Mesothelial cell of epicardium (in vitro differentiated cells): ENCODE measurements around the gene JAG2. TPM values are rescaled to one million over a fixed set of nuclear protein-coding genes. Genes with fewer than 3 reads are reported as not detected.

Experiments used
- DNase-seq, 2 experiments: peaks; one replicate each; pipeline ENCODE4 v3.0.0; 2021; ENCODE audit warnings: low spot score in 2 of 2; ENCODE audit not compliant: unreplicated experiment in 2 of 2
- H3K27ac Mint-ChIP-seq: 2 replicates; pipeline ENCODE4 v1.8.0; 2021; ENCODE audit warnings: mixed read lengths
- H3K27me3 Mint-ChIP-seq: 2 replicates; pipeline ENCODE4 v1.8.0; 2021; ENCODE audit warnings: low read depth, mixed read lengths
- H3K36me3 Mint-ChIP-seq: 2 replicates; pipeline ENCODE4 v1.8.0; 2021; ENCODE audit warnings: mixed read lengths
- H3K4me1 Mint-ChIP-seq: 2 replicates; pipeline ENCODE4 v1.8.0; 2021; ENCODE audit warnings: mixed read lengths
- H3K4me3 Mint-ChIP-seq: 2 replicates; pipeline ENCODE4 v1.8.0; 2021; ENCODE audit warnings: mild to moderate bottlenecking, moderate library complexity, mixed read lengths
- H3K9me3 Mint-ChIP-seq: 2 replicates; pipeline ENCODE4 v1.8.0; 2021; ENCODE audit warnings: mixed read lengths
- CTCF ChIP-seq: fragments of 200-600 bp; sonication (generic); IDR thresholded peaks from one replicate; pipeline ENCODE4 v1.5.0; 2021; ENCODE audit warnings: antibody characterized with exemption; ENCODE audit not compliant: unreplicated experiment
- total RNA-seq: library from RNA; stranded (reverse); gene quantifications from 3 replicates; pipeline ENCODE4 v1.2.1, GENCODE V29; 2021

Gene JAG2
- total RNA-seq, 1 donor from 2014 or later, result 38.9 TPM

- Mint-ChIP-seq H3K27ac (no peak overlapping the region), H3K36me3 (no peaks in the 10 kb centered on the region), H3K4me1 (no peaks in the 10 kb centered on the region), H3K9me3 (no peaks in the 10 kb centered on the region), H3K4me3 (no peak overlapping the region), H3K27me3 (peaks cover 3% of the 10 kb centered on the region)
- DNase-seq, result no peak
- TF ChIP-seq CTCF, result no peak
Measured at GRCh38 chr14:105176513-105176912, 7.9 kb upstream of the JAG2 start.

- H3K27ac Mint-ChIP-seq, result no peak overlapping the region
- no peak overlapping the region for H3K4me3 Mint-ChIP-seq
- H3K9me3 Mint-ChIP-seq, result no peaks in the 10 kb centered on the region
- peaks cover 10% of the 10 kb centered on the region for H3K4me1 Mint-ChIP-seq
- DNase-seq, result no peak
- no peaks in the 10 kb centered on the region for H3K36me3 Mint-ChIP-seq
- peaks cover 15% of the 10 kb centered on the region for H3K27me3 Mint-ChIP-seq
- no peak for TF ChIP-seq CTCF
Measured at GRCh38 chr14:105173901-105174894, 5.6 kb upstream of the JAG2 start.

GRCh38 chr14:105173145-105173544 is 4.6 kb upstream of the JAG2 start:
- TF ChIP-seq CTCF, result no peak
- H3K9me3 Mint-ChIP-seq, result no peaks in the 10 kb centered on the region
- H3K27me3 Mint-ChIP-seq, result peaks cover 16% of the 10 kb centered on the region
- DNase-seq, result no peak
- H3K36me3 Mint-ChIP-seq, result no peaks in the 10 kb centered on the region
- H3K4me3 Mint-ChIP-seq, result no peak overlapping the region
- H3K27ac Mint-ChIP-seq, result no peak overlapping the region
- H3K4me1 Mint-ChIP-seq, result peaks cover 11% of the 10 kb centered on the region

- H3K27me3 Mint-ChIP-seq, result peaks cover 16% of the 10 kb centered on the region
- H3K36me3 Mint-ChIP-seq, result no peaks in the 10 kb centered on the region
- no peak for DNase-seq
- no peak overlapping the region for H3K4me3 Mint-ChIP-seq
- H3K27ac Mint-ChIP-seq, result no peak overlapping the region
- no peaks in the 10 kb centered on the region for H3K9me3 Mint-ChIP-seq
- TF ChIP-seq CTCF, result no peak
- peaks cover 11% of the 10 kb centered on the region for H3K4me1 Mint-ChIP-seq
Measured at GRCh38 chr14:105172476-105172875, 3.9 kb upstream of the JAG2 start.

GRCh38 chr14:105171004-105171673 is 2.6 kb upstream of the JAG2 start:
- DNase-seq, result no peak
- no peaks in the 10 kb centered on the region for H3K36me3 Mint-ChIP-seq
- no peaks in the 10 kb centered on the region for H3K9me3 Mint-ChIP-seq
- H3K4me1 Mint-ChIP-seq, result peaks cover 18% of the 10 kb centered on the region
- TF ChIP-seq CTCF, result no peak
- H3K4me3 Mint-ChIP-seq, result no peak overlapping the region
- no peak overlapping the region for H3K27ac Mint-ChIP-seq
- H3K27me3 Mint-ChIP-seq, result peaks cover 23% of the 10 kb centered on the region
